GM19099 (cell line): ENCODE measurements around the gene CLECL1.

Experiments used
- POLR2A ChIP-seq: IDR thresholded peaks from 3 replicates; pipeline ENCODE4 v1.6.1; 2011; ENCODE audit warnings: low read depth; ENCODE audit not compliant: insufficient read length; ENCODE audit errors: extremely low read depth

The CLECL1 gene

GRCh38 chr12:9707864-9708808 lies 24.8 kb downstream of the CLECL1 start:
- TF ChIP-seq POLR2A, result peak; percentile 5

GRCh38 chr12:9707356-9707755 lies 25.5 kb downstream of the CLECL1 start:
- no peak for TF ChIP-seq POLR2A

GRCh38 chr12:9706086-9706685 lies 26.7 kb downstream of the CLECL1 start:
- TF ChIP-seq POLR2A, result no peak

- peak; percentile 22 for TF ChIP-seq POLR2A
Observed at GRCh38 chr12:9702255-9702654, 30.6 kb downstream of the CLECL1 start.

- TF ChIP-seq POLR2A, result peak; percentile 30
Observed at GRCh38 chr12:9701380-9702154, 31.3 kb downstream of the CLECL1 start.

- no peak for TF ChIP-seq POLR2A
Observed at GRCh38 chr12:9700606-9700956, 32.3 kb downstream of the CLECL1 start.

- no peak for TF ChIP-seq POLR2A
Observed at GRCh38 chr12:9699898-9700605, 32.8 kb downstream of the CLECL1 start.

- no peak for TF ChIP-seq POLR2A
Observed at GRCh38 chr12:9699269-9699897, 33.5 kb downstream of the CLECL1 start.

GRCh38 chr12:9698681-9699080 lies 34.2 kb downstream of the CLECL1 start:
- no peak for TF ChIP-seq POLR2A

- no peak for TF ChIP-seq POLR2A
Observed at GRCh38 chr12:9697619-9698018, 35.3 kb downstream of the CLECL1 start.

- TF ChIP-seq POLR2A, result no peak
Observed at GRCh38 chr12:9694241-9694640, 38.7 kb downstream of the CLECL1 start.

GRCh38 chr12:9692909-9693308 lies 40.0 kb downstream of the CLECL1 start:
- no peak for TF ChIP-seq POLR2A

- no peak for TF ChIP-seq POLR2A
Observed at GRCh38 chr12:9687228-9687627, 45.7 kb downstream of the CLECL1 start.

GRCh38 chr12:9685915-9686314 lies 47.0 kb downstream of the CLECL1 start:
- TF ChIP-seq POLR2A, result no peak

- peak; percentile 44 for TF ChIP-seq POLR2A
Observed at GRCh38 chr12:9674226-9674590, 58.7 kb downstream of the CLECL1 start.
